Stimulated activated CD8-positive, alpha-beta memory T cell treated with anti-CD3 and anti-CD28 coated beads, Interleukin-7, amount 100 ng/mL, for 48 hours (primary cell): ENCODE measurements around the gene GARIN5A.
"Not testable (repeated sequence)": the region's sequence is repeated elsewhere in the genome, so short reads cannot be mapped to it uniquely, and the experiment has no call there.

Source experiments
- DNase-seq, 2 donors: peaks; one replicate each; pipeline ENCODE4 v3.0.0-alpha.2; 2020; ENCODE audit warnings: low read depth in 1 of 2; ENCODE audit errors: extremely low read depth in 1 of 2

The GARIN5A gene

DNA sequence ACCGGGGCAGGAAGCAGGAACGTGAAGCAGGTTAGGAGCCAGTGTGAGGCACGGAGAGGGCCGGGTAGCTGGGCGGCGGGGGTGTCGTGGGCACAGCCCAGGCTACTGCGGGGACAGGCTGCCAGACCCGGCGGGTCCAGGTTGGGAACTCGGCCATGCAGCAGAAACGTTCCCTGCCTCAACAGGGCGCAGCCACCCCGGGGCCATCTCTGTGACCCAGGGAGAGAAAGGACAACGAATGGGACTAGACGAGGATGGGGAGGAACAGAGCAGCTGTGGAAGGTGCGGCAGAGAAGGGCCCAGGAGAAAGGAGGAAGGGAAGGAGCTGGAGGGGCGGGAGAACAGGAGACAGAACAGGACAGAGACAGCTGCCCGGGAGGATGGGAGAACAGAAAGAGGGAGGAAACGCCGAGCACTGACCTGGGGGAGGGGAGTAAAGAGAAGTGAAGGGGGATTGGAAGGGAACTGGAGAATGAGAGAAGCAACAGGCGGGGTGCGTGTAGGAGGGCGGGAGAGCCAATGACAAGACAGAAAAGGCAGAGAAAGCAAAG, 12.9 kb upstream of the GARIN5A start:
- no peak for DNase-seq

DNA sequence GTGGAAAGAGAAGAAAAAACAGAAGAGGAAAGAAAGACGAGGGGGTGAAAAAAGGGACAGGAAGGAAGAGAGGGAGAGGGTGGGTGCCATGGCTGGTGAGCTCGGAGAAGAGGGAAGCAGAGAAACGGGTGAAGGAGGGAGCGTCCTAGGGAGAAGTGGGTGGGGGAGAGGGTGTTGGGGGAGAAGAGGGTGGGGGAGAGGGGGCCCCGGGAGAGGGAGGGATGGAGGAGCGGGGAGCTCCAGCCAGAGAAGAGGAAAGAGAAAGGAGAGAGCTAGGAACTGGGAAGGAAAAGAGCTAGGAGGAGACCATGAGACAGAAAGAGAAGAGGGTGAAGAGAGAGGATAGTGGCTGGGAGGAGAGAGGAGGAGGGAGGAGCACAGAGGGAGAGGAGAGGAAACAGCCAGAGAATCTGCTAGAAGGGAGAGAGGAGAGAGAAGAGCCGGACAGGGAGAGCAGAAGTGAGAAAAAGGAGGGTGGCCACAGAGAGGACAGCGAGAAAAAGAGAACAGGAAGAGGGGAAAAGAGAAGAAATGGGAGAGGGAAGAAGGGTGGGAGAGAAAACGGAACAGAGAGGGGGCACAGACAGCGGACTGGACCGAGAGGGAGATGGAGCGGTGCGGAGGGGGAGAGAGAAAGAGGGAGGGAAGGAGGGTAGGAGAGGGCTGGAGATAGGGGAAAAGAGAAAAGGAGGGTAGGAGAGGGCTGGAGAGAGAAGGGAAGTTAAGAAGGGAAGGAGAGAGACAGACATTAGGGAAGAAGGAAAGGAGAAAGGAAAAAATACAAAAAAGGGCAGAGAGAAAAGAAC, 11.9 kb upstream of the GARIN5A start:
- no peak for DNase-seq

DNA sequence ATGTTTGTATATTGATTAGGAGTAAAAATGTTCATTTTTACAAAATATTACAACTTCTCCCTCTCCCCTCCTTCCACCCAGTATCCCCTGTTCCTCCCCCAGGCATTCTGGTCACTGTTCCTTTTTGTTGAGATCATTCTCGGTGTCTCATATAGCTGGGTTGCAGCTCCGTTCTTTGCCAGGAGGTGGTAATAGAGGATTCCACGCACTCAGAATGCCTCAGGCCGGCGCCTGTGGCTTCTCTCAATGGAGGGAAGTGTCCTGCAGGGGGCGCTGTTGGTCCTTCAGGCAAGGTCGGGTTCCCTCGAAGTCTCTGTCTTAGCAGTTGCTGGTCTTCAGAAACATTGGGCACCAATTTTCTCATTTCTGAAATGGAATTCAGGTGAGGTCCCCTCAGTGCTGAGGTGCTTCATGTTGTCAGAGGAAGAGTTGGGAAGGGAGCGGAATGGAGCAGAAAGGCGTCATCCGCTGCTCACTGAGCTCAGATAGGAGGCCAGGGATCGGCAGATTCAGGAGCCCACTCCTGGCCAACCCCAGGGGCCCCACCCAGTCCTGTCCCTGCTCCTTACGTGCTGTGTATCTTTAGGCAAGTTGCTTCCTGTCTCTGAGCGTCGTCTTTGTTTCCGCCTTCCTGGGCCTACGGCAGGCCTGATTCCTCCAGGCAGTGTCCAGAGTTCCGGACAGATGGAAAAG, 10.3 kb upstream of the GARIN5A start:
- peak; percentile 32 to 60 for DNase-seq

DNA sequence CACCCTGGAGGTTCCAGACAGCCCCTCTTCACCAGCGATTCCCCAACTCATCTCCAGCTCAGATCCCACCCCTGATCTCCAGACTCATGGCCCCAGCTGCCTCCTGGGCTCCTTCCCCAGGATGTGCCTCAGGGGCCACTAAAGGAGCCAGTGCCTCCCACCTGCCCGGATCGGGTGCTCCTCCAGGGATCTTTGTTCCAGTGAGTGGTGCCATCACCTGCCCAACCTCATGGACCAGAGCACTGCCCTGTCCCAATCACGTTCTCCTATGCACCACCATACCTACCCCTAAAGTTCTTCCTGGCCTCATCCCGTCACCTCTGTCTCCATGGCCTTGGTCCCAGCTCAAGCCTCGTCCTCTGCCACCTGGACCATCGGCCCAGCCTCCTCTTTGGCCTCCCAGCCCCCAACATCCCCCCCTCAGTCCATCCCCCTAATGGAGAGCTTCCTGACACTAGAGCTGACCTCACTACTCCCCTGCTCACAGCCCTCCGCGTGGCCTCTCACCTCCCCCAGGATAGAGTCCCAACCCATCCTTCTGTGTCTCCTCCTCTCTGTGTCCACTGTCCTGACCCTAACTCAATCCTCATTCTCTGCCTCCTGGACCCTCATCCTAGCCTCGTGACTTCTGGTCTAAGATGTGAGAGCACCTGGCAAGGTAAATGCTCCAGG, 8.8 kb upstream of the GARIN5A start:
- DNase-seq = no peak

DNA sequence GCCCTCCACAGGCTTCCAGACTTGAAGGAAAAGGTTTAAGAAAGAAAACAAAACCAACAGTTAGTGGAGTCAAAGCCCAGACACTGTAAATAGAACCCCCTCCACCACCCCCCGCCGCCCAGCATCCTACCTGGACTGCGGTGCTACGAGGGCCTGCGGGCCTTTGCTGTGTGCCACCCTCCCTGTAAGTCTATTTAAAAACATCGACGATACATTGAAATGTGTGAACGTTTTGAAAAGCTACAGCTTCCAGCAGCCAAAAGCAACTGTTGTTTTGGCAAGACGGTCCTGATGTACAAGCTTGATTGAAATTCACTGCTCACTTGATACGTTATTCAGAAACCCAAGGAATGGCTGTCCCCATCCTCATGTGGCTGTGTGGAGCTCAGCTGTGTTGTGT, 6.3 kb upstream of the GARIN5A start:
- DNase-seq = no peak

DNA sequence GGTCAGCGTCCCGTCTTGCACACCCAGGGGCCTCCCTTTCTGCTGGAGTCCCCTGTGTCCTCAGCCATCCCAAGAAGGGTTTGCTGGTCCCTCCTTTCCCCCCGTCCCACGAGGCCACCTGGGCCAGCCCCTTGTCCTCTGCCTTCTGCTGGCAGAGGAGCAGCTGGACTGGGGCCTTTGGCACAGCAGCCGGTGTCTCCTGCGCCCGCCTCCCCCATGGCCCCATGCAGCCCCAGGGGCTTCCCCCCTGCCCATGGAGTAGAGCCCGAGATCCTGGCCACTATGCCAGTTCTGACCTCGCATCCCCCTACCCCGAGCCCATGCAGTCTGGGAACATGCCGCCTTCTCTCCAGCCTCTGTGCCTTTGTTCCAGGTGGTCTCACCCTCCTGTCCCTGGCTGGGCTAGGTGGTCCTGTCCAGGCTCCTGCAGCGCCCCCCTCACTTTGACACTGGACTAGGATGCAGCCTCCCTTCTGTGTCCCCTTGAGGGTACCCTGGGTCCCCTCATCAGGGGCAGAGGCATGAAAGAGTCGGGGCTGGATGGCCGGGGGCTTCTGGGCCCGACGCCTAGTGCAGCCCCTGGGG, 5.7 kb upstream of the GARIN5A start:
- no peak for DNase-seq

DNA sequence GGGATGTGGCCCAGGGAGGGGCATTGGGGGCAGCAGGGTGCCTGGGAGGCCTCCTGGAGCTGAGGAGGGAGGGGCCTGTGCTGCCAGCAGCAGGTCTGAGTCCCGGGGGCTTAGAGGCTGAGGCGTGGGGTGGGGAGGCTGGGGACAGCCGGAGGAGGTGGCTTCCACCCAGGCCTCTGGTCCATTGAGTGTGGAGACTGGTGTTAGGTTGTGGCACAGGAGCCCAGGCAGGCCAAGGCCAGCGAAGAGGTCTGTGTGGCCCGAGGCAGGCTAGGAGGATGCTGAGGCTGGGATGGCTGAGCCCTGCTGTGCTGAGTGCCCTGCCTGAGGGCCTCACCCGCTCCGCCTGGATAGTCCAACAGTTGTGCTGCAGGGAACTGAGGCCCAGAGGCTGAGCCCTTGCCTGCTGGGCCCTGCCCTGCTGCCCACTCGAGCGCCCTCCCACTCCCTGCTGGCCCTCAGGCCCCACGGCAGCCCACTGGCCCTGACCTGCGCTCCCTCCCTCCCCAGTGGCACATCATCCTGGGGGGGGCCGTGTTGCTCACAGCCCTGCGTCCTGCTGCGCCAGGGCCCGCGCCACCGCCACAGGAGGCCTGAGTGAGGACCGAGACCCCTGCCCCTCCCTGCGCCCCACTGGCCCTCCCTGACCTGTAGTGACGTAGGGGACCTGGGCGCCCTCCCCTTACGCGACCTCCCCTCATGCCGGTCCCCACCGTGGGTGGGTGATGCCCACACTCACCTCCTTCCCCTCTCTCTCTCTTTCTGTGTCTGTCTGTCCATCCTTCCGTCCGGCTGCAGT, 4.9 kb upstream of the GARIN5A start:
- DNase-seq = no peak

DNA sequence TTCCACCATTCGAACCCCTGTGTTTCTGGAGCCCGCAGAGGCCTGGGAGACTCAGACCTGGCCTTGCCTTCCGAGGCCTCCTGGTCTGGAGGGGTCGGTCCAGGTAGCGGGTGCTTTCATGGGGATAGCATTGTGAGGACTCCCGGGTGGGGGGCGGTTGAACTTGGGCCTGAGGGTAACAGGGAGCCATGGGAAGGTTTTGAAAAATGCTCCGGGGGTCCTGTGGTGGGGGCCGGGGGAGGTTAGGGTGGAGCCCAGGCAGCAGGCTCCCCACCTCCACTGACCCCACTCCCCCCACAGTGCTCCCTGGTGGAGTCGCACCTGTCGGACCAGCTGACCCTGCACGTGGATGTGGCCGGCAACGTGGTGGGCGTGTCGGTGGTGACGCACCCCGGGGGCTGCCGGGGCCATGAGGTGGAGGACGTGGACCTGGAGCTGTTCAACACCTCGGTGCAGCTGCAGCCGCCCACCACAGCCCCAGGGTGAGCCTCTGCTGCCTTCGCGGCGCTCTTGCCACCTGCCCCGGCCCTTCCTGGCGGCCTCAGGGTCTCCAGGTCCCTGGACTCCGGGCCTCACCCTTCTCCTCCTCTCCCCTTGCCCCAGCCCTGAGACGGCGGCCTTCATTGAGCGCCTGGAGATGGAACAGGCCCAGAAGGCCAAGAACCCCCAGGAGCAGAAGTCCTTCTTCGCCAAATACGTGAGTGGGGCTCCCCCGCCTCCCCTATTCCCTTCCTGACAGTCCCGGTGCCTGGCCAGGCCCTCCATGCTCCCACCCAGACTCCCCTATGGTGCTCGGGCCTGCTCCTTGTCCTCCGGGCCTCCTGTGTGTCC, 3.8 kb upstream of the GARIN5A start:
- no peak for DNase-seq

DNA sequence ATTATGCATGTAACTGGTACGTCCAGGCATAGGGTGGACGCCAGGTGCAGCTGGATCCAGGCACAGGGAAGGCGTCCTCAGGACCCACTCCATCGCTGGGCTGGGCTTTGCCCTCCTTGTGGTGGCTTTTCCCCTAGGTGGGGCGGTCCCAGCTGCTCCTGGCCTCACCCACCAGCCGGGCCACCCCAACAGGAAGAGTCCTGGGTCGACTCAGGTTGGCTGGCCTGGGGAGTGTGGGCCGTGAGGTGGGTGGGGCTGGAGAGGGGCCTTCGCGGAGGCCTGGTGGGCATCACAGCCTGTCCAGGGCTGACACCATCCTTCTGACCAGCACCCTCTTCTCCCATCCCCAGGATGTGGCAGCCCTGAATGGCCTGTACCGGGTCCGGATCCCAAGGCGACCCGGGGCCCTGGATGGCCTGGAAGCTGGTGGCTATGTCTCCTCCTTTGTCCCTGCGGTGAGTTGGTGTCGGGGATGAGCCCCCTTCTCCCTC, 3.2 kb upstream of the GARIN5A start:
- DNase-seq = no peak

DNA sequence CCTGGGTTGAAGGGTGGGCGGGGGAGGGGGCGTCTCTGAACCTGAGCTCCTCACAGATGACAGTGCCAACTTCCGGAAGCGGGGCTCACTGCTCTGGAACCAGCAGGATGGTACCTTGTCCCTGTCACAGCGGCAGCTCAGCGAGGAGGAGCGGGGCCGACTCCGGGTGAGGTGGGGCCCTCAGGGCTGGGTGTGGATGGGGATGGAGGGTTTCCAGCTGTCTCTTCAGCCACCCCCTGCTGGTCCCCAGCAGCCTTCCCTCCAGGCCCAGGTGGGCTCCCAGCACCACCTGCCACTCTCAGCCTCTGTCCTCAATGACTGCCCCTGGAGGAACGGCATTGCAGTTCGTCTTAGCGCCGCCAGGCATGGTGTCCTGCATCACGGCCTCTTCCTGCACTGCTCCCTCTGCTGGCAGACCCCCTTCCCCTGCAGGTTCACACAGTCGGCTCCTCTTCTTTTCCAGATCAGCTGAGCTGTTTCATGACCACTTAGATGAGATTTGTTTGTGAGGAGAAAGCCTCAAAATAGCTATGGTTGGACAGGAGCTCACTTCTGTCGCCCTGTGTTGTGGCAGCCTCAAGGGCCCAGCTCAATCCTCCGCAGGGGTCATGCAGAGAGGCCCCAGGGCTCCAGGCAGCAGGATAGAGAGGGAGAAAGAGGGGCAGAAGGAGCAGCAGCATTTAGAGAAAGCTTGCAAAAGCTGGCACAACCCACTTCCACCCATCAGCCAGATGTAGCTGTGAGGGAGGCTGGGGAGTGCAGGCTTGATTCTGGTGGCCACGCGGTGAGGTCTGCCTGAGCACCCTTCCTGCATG, 2.5 kb upstream of the GARIN5A start:
- DNase-seq = no peak

DNA sequence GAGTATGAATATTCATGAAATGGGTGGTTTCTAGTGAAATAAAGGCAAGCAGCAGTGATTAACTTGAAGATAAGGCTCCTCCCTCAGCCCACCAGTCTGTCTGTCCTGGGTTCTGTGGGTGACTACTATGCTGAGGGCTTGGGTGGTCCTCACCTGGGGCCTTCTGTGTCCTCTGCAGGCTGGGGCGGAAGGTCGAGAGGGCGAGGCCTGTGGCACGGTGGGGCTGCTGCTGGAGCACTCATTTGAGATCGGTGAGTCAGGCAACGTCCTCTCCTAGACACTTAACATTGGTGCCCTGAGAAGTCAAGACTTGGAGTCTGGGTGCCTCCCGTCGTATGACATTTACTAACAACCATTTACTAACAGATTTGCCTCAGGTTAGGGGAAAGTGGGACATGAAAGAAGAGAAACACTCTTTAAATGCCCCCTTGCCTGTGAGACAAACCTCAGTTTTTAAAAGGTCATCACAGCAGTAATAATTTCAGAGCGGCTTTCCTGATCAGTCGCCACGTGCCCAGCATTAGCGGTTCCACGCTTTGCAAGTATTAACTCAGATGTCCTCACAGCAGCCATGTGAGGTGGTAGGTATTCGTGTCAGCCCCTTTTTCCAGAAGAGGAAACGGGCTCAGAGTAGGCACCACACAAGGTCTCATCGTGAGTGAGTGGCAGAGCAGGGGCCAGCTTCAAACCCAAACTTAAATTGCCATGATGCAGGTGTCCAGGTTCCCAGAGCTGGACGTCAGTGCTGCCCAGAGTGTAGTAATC, 1.3 kb upstream of the GARIN5A start:
- DNase-seq = no peak

DNA sequence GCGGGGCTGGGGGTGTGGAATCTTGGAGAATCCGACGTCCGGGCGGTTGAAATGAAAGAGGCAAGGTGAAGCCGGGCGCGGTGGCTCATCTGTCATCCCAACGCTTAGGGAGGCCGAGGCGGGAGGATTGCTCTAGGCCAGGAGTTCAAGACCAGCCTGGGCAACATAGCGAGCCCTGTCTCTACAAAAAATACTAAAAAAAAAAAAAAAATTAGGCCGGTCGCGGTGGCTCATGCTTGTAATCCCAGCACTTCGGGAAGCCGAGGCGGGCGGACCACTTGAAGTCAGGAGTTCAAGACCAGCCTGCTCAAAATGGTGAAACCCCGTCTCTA, 225 bp upstream of the GARIN5A start:
- no peak for DNase-seq

DNA sequence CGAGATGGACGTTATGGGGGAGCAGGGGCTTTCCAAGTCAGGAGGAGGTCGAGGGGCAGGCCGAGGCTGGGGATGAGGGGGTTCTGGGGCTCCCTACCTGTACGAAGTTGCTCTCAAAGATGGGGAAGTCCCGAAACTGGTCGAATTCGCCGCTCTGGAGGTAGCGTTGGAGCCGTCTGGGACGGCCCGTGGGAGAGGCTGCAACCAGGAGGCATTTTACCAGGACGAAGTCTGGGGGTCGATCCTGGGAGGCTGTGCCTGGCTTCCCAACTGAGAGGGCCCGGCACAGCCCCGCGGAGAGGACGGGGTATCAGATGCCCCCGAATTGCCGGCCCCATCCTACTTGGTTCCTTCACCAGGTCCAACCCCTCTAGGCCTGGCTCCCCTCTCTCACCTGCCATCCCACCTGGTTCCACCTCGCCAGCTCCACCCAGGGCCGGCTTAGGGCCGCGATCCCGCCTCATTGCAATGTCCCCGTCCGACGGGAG, 868 bp downstream of the GARIN5A start:
- no peak for DNase-seq

DNA sequence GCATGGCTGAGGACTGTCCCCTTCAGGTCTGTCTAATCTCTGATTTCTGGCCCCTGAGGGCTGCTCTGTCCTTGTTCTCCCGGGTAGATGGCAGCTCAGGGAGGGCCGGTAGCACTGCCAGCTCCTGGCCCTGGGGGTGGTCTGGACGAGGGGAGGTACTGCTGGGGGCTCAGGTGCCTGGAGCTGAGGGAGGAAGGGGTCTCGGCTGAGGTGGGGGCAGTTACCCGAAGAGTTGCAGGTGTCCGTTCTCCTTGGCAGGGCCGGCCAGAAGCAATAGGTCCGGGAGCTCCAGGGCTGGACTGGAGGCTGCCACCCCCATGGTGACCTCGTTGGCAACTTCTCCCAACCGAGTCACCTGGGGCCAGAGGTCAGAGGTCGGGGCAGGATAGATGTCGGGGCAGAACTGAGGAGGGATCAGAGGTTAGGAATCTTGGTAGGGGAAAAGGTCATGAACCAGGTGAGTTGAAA, 1.5 kb downstream of the GARIN5A start:
- DNase-seq = no peak

DNA sequence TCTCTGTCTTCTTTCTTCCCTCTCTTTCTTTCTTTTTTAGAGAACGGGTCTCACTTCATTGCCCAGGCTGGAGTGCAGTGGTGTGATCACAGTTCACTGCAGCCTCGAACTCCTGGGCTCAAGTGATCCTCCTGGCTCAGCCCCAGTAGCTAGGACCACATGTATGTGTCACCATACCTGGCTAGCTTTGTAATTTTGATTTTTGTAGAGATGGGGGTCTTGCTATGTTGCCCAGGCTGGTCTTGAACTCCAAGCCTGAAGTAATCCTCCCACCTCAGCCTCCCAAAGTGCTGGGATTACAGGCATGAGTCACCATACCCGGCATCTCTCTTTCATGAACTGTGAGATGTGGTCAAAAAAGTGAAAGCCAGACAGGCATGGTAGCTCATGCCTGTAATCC, 3.3 kb downstream of the GARIN5A start:
- DNase-seq = not testable (repeated sequence)

DNA sequence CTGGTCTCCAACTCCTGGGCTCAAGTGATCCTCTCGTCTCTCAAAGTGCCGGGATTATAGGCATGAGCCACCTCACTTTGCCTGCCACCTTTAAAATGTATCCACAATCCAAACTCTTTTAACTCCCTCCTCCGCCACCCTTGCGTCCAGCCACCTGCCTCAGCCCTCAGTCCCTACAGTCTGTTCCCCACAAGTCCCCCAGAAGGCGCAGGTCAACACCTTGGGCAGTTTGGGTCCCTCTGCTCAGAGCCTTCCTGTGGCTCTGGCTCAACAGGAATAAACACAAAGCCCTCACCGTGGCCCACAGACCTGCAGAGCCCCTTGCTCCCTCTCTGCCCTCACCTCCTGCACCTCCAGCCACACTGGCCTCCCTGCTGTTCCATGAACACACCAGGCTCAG, 7.8 kb downstream of the GARIN5A start:
- no peak for DNase-seq

DNA sequence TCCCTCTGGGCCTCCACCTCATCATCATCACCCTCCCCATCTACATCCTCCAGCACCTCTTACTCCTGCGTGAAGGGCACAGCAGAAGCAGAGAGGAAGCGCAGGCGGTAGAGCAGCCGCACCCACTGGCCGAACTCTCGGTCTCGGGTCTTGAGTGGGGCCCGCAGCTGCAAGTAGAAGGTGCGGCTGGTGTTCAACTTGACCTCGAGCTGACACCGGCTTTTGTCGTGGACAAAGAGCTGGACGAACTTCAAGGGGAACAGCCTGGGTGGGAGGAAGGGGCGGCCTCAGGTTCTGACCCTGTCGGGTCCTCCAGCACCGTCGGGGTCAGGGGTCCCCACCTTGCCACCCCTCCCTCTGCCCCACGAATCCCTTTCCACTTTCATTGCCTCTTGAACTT, 9.1 kb downstream of the GARIN5A start:
- DNase-seq = no peak

DNA sequence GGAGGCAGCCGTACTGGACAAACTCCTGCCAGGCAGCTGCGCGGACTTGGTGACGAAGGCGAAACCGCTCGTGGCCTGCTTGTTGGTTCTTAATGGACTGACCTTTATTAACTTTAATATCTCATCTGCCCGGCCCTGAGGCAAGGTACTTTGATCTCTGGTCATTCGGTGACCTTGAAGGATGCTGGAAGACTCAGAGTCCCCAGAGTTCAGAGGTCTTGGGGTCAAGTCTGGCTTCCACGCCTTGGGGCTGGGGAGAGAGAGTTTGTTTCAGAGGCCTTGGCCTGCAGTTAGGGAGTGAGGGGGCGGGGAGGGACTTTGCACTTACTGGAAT, 10.0 kb downstream of the GARIN5A start:
- no peak for DNase-seq
